22Rv1 (cell line): ENCODE results near the gene EPHA6.

Source experiments
- ZFX ChIP-seq: fragments of 450-650 bp; IDR thresholded peaks from 2 replicates; pipeline ENCODE4 v1.6.1; 2017; ENCODE audit warnings: antibody characterized with exemption, borderline replicate concordance
- TF ChIP-seq, protein P1 (sequence below): fragments of 450-650 bp; IDR thresholded peaks from 2 replicates; pipeline ENCODE4 v1.5.1; 2017; ENCODE audit warnings: mild to moderate bottlenecking

DNA sequence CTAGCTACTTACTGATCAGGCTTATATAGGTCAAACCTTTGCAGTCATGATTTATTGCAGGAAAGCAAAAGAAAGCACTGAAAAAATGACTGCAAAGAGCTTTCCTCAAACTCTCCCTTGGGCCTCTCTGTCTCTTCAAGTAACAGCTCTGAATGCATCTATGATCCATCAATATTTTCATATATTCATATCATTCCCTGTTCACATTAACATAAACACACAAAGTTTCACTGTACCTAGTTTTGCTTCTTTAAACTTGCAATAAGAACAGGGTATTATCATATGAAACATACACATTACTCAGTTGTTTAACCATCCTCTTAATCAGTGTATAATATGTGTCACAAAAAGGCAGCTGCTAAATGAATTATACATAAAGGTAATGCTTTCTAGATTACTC lies 842.2 kb downstream of the EPHA6 start:
- TF ChIP-seq, protein P1, sequence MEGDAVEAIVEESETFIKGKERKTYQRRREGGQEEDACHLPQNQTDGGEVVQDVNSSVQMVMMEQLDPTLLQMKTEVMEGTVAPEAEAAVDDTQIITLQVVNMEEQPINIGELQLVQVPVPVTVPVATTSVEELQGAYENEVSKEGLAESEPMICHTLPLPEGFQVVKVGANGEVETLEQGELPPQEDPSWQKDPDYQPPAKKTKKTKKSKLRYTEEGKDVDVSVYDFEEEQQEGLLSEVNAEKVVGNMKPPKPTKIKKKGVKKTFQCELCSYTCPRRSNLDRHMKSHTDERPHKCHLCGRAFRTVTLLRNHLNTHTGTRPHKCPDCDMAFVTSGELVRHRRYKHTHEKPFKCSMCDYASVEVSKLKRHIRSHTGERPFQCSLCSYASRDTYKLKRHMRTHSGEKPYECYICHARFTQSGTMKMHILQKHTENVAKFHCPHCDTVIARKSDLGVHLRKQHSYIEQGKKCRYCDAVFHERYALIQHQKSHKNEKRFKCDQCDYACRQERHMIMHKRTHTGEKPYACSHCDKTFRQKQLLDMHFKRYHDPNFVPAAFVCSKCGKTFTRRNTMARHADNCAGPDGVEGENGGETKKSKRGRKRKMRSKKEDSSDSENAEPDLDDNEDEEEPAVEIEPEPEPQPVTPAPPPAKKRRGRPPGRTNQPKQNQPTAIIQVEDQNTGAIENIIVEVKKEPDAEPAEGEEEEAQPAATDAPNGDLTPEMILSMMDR: no peak
- no peak for TF ChIP-seq ZFX
